ENCODE results near the gene RNF14. TPM values are rescaled to one million over a fixed set of nuclear protein-coding genes. Genes with fewer than 3 reads are reported as not detected.

The RNF14 gene
- polyA plus RNA-seq, 1 of the 3 experiments (the other 2 are of a cell fraction) = 24.5 TPM

- Histone ChIP-seq H3K9me2 (no peaks in the 10 kb centered on the region), H3F3A (replicated peaks; ENCODE audit: insufficient read depth) (no peaks in the 10 kb centered on the region), H3K79me2 (ENCODE audit: insufficient read depth) (no peaks in the 10 kb centered on the region), H3K36me3 (replicated peaks in 1 of 2; ENCODE audit: control insufficient read depth in 1 of 2, insufficient read depth in 2 of 2, low read length in 1 of 2) (peaks cover 25 to 81% of the 10 kb centered on the region in 2 experiments), H3K27me3 (ENCODE audit: insufficient read depth) (no peaks in the 10 kb centered on the region), H3K4me1 (ENCODE audit: control insufficient read depth in 1 of 2, insufficient read depth in 2 of 2, low read depth in 1 of 2, low read length in 1 of 2) (peaks cover 0 to 18% of the 10 kb centered on the region in 2 experiments; a peak in 2 of 4 replicates), H3K9me3 (no peaks in the 10 kb centered on the region), H3K4me3 (ENCODE audit: low read depth in 2 of 2, low read length in 1 of 2) (no peak overlapping the region), H3K4me2 (no peak overlapping the region), H2AFZ (ENCODE audit: low read depth) (no peak overlapping the region), H3K27ac (ENCODE audit: low read depth in 2 of 2, low read length in 1 of 2) (peak overlapping the region in 1 of 2 experiments; percentile 58; a peak in 2 of 4 replicates), H3K9ac (no peak overlapping the region), H4K20me1 (ENCODE audit: insufficient read depth) (no peaks in the 10 kb centered on the region)
- WGBS (ENCODE audit: low lambda C conversion rate) = 72% methylated on average over 11 of the region's 11 CpGs
- ChIA-PET POLR2A (interaction anchor here (0.8 kb wide), 1 partner anchor 11 kb away, joined by 3 read pairs; the partner anchor contains the start of gene DELE1), CTCF (interaction anchor here (0.7 to 20.3 kb wide), 17 partner anchors 9 to 315 kb away, joined by 3 to 256 read pairs (median 3); partner anchors contain the start of genes PCDH1 and PCDH12)
- DNase-seq = peak; percentile 84
- TF ChIP-seq SMC3 (IDR thresholded peaks at IDR 0.05; ENCODE audit: low read depth, low read length) = peak; percentile 30; the same call in 1 of the 2 replicates
- TF ChIP-seq RAD21 (IDR thresholded peaks at IDR 0.05; ENCODE audit: low read length) = peak; percentile 39
- peak; percentile 78 for TF ChIP-seq RCOR1 (IDR thresholded peaks at IDR 0.05; ENCODE audit: low read length)
- peak; percentile 44; the same call in 1 of the 2 replicates for TF ChIP-seq GATA2 (CRISPR knock-in tag; IDR thresholded peaks at IDR 0.05)
- TF ChIP-seq ELF1 (IDR thresholded peaks at IDR 0.05) = no peak
- no peak for TF ChIP-seq CHD2 (IDR thresholded peaks at IDR 0.05; ENCODE audit: low read length, partially characterized antibody)
- no peak for TF ChIP-seq PBX3 (IDR thresholded peaks at IDR 0.05)
- peak; percentile 38; the same call in 1 of the 2 replicates for TF ChIP-seq NFIC (IDR thresholded peaks at IDR 0.05; ENCODE audit: borderline replicate concordance)
- no peak for TF ChIP-seq REST (IDR thresholded peaks at IDR 0.05; ENCODE audit: low read depth, low read length)
Measured at GRCh38 chr5:141934099-141934844, 34.6 kb upstream of the RNF14 start.

- Histone ChIP-seq H3K4me3 (ENCODE audit: low read depth in 2 of 2, low read length in 1 of 2) (no peak overlapping the region), H3K9me3 (no peaks in the 10 kb centered on the region), H3K27ac (ENCODE audit: low read depth in 2 of 2, low read length in 1 of 2) (no peak overlapping the region; a peak in 1 of 4 replicates), H4K20me1 (ENCODE audit: insufficient read depth) (no peaks in the 10 kb centered on the region), H3K4me1 (ENCODE audit: control insufficient read depth in 1 of 2, insufficient read depth in 2 of 2, low read depth in 1 of 2, low read length in 1 of 2) (peaks cover 0 to 18% of the 10 kb centered on the region in 2 experiments; a peak in 2 of 4 replicates), H2AFZ (ENCODE audit: low read depth) (no peak overlapping the region), H3K9ac (no peak overlapping the region), H3K9me2 (no peaks in the 10 kb centered on the region), H3K4me2 (no peak overlapping the region), H3K36me3 (replicated peaks in 1 of 2; ENCODE audit: control insufficient read depth in 1 of 2, insufficient read depth in 2 of 2, low read length in 1 of 2) (peaks cover 23 to 80% of the 10 kb centered on the region in 2 experiments), H3K27me3 (ENCODE audit: insufficient read depth) (no peaks in the 10 kb centered on the region), H3F3A (replicated peaks; ENCODE audit: insufficient read depth) (no peaks in the 10 kb centered on the region), H3K79me2 (ENCODE audit: insufficient read depth) (no peaks in the 10 kb centered on the region)
- ChIA-PET CTCF (interaction anchor here (1.0 to 20.3 kb wide), 4 partner anchors 17 to 244 kb away, joined by 3 to 256 read pairs (median 8); partner anchors contain the start of gene PCDH12), POLR2A (no interaction called here)
- DNase-seq = no peak
- WGBS (ENCODE audit: low lambda C conversion rate) = 89% methylated on average over 4 of the region's 4 CpGs
- TF ChIP-seq MAX (IDR thresholded peaks at IDR 0.05; ENCODE audit: low read depth) (no peak), FOXJ3 (CRISPR knock-in tag; IDR thresholded peaks at IDR 0.05) (no peak), YY1 (IDR thresholded peaks at IDR 0.05; ENCODE audit: low read depth) (no peak), POLR2AphosphoS5 (IDR thresholded peaks at IDR 0.05; ENCODE audit: low read depth, low read length) (no peak), PBX3 (IDR thresholded peaks at IDR 0.05) (no peak), RFX5 (IDR thresholded peaks at IDR 0.05; ENCODE audit: low read length) (no peak), GATA2 (CRISPR knock-in tag; IDR thresholded peaks at IDR 0.05) (no peak), USF2 (IDR thresholded peaks at IDR 0.05; ENCODE audit: borderline replicate concordance, low read depth, low read length) (no peak), SIN3A (IDR thresholded peaks at IDR 0.05; ENCODE audit: borderline replicate concordance, low read depth, low read length) (no peak), TEAD4 (IDR thresholded peaks at IDR 0.05; ENCODE audit: borderline replicate concordance, insufficient read depth) (no peak), MEF2A (IDR thresholded peaks at IDR 0.05; ENCODE audit: borderline replicate concordance, low read depth) (no peak), TAF1 (IDR thresholded peaks at IDR 0.05; ENCODE audit: borderline replicate concordance, low read depth, low read length) (no peak), RXRA (IDR thresholded peaks at IDR 0.05; ENCODE audit: borderline replicate concordance, low read depth) (no peak)
Measured at GRCh38 chr5:141935538-141935937, 33.4 kb upstream of the RNF14 start.

All from SK-N-SH (cell line).